K562 (cell line): ENCODE results near the gene TOX2.

Source experiments
- KAT2B ChIP-seq: IDR thresholded peaks from one replicate; pipeline ENCODE4 v1.6.1; 2012; ENCODE audit warnings: low read depth, mild to moderate bottlenecking, control low read depth, inconsistent platforms, low read length, moderate library complexity
- TF ChIP-seq, protein P1 (sequence below): sonication (generic); formaldehyde crosslinking; IDR thresholded peaks from 2 replicates; pipeline ENCODE4 v1.9.0; 2022; ENCODE audit warnings: mild to moderate bottlenecking, missing genetic modification reagents

DNA sequence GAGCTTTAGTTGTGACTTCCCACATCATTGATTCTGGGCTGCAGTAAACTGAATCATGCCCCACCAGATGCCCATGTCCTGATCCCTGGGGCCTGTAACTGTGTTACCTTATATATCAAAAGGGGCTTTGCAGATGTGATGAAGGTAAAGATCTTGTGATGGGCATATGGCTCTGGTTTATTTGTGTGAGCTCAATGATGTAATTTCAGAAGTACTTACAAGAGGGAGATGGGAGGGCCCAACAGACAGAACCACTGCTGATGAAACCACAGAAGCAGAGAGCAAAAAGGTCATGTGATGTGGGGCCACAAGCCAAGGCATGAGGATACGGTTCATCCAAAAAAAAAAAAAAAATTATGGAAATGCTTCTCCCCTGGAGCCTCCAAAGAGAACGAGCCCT lies 118.7 kb downstream of the TOX2 start:
- no peak for TF ChIP-seq KAT2B
- TF ChIP-seq, protein P1, sequence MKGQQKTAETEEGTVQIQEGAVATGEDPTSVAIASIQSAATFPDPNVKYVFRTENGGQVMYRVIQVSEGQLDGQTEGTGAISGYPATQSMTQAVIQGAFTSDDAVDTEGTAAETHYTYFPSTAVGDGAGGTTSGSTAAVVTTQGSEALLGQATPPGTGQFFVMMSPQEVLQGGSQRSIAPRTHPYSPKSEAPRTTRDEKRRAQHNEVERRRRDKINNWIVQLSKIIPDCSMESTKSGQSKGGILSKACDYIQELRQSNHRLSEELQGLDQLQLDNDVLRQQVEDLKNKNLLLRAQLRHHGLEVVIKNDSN (CRISPR knock-in tag) = no peak
